Measurements from ENCODE around the gene KCTD7. TPM values are rescaled to one million over a fixed set of nuclear protein-coding genes. Genes with fewer than 3 reads are reported as not detected.
"Not testable (repeated sequence)": the region's sequence is repeated elsewhere in the genome, so short reads cannot be mapped to it uniquely, and the experiment has no call there.

KCTD7 gene
- polyA plus RNA-seq, 4 donors: 2.5 to 18.4 (median 3.8) TPM

DNA sequence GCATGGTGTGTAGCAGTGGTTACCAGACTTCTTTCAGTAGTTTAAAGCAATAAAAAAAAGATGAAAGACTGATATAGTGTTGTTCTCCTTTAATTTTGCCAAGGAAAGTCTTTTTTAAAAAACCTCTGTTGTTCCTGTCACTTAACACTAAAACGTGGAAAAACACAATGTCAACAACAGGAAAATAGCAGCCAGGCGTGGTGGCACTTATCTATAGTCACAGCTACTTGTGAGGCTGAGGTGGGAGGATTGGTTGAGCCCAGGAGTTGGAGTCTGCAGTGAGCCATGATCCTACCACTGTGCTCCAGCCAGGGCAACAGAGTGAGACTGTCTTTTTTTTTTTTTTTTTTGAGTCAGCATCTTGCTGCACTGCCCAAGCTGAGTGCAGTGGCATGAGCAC lies 42.8 kb downstream of the KCTD7 start:
- H3K27ac ChIP-seq (ENCODE audit: low read depth in 1 of 3, low read length in 2 of 3): peak overlapping the region in 1 of 3 donors; percentile 47
- not testable (repeated sequence) for H3K27me3 ChIP-seq (ENCODE audit: control insufficient read depth in 3 of 3, insufficient read depth in 3 of 3, low read length in 3 of 3); FAIRE-seq; DNase-seq; H3K4me3 ChIP-seq (ENCODE audit: low read depth in 1 of 3, low read length in 3 of 3); H3K9me3 ChIP-seq (ENCODE audit: control insufficient read depth in 2 of 2, insufficient read depth in 1 of 2, low read depth in 1 of 2, low read length in 1 of 2)
- 54 to 75% (median 71%) methylated on average over 2 of the region's 2 CpGs for WGBS, 3 donors
- peaks cover 0 to 41% (median 0%) of the 10 kb centered on the region in 3 donors for H3K4me1 ChIP-seq (ENCODE audit: control insufficient read depth in 3 of 3, insufficient read depth in 2 of 3, low read depth in 1 of 3, low read length in 2 of 3)
- peaks cover 0 to 20% (median 0%) of the 10 kb centered on the region in 3 donors for H3K36me3 ChIP-seq (ENCODE audit: control insufficient read depth in 3 of 3, insufficient read depth in 2 of 3, low read depth in 1 of 3, low read length in 3 of 3)

GRCh38 chr7:66672432-66673123 lies 43.9 kb downstream of the KCTD7 start:
- H3K9me3 ChIP-seq (ENCODE audit: control insufficient read depth in 2 of 2, insufficient read depth in 1 of 2, low read depth in 1 of 2, low read length in 1 of 2); H3K4me3 ChIP-seq (ENCODE audit: low read depth in 1 of 3, low read length in 3 of 3); DNase-seq; FAIRE-seq; H3K27me3 ChIP-seq (ENCODE audit: control insufficient read depth in 3 of 3, insufficient read depth in 3 of 3, low read length in 3 of 3): not testable (repeated sequence)
- Histone ChIP-seq H3K27ac (ENCODE audit: low read depth in 1 of 3, low read length in 2 of 3) (peak overlapping the region in 1 of 3 donors; percentile 80), H3K4me1 (ENCODE audit: control insufficient read depth in 3 of 3, insufficient read depth in 2 of 3, low read depth in 1 of 3, low read length in 2 of 3) (peaks cover 0 to 41% (median 0%) of the 10 kb centered on the region in 3 donors), H3K36me3 (ENCODE audit: control insufficient read depth in 3 of 3, insufficient read depth in 2 of 3, low read depth in 1 of 3, low read length in 3 of 3) (peaks cover 0 to 20% (median 0%) of the 10 kb centered on the region in 3 donors)
- 80 to 86% methylated on average over 1 to 2 of the region's 5 CpGs; no CpG with 5 or more reads in 1 of the 3 donors for WGBS, 3 donors

GRCh38 chr7:66673124-66673640 lies 44.5 kb downstream of the KCTD7 start:
- H3K27me3 ChIP-seq (ENCODE audit: control insufficient read depth in 3 of 3, insufficient read depth in 3 of 3, low read length in 3 of 3); H3K9me3 ChIP-seq (ENCODE audit: control insufficient read depth in 2 of 2, insufficient read depth in 1 of 2, low read depth in 1 of 2, low read length in 1 of 2); H3K4me3 ChIP-seq (ENCODE audit: low read depth in 1 of 3, low read length in 3 of 3); FAIRE-seq: not testable (repeated sequence)
- peak; percentile 32 to 91 for DNase-seq
- Histone ChIP-seq H3K36me3 (ENCODE audit: control insufficient read depth in 3 of 3, insufficient read depth in 2 of 3, low read depth in 1 of 3, low read length in 3 of 3) (peaks cover 0 to 19% (median 0%) of the 10 kb centered on the region in 3 donors), H3K4me1 (ENCODE audit: control insufficient read depth in 3 of 3, insufficient read depth in 2 of 3, low read depth in 1 of 3, low read length in 2 of 3) (peaks cover 0 to 41% (median 0%) of the 10 kb centered on the region in 3 donors), H3K27ac (ENCODE audit: low read depth in 1 of 3, low read length in 2 of 3) (peak overlapping the region in 1 of 3 donors; percentile 80)
- 12 to 53% (median 31%) methylated on average over 4 to 5 of the region's 7 CpGs for whole genome bisulfite sequencing, 3 donors

- Histone ChIP-seq H3K27ac (ENCODE audit: low read depth in 1 of 3, low read length in 2 of 3) (no peak overlapping the region), H3K4me3 (ENCODE audit: low read depth in 1 of 3, low read length in 3 of 3) (no peak overlapping the region), H3K36me3 (ENCODE audit: control insufficient read depth in 3 of 3, insufficient read depth in 2 of 3, low read depth in 1 of 3, low read length in 3 of 3) (peaks cover 0 to 14% (median 0%) of the 10 kb centered on the region in 3 donors), H3K27me3 (ENCODE audit: control insufficient read depth in 3 of 3, insufficient read depth in 3 of 3, low read length in 3 of 3) (no peaks in the 10 kb centered on the region), H3K4me1 (ENCODE audit: control insufficient read depth in 3 of 3, insufficient read depth in 2 of 3, low read depth in 1 of 3, low read length in 2 of 3) (peaks cover 0 to 12% (median 2%) of the 10 kb centered on the region in 3 donors), H3K9me3 (ENCODE audit: control insufficient read depth in 2 of 2, insufficient read depth in 1 of 2, low read depth in 1 of 2, low read length in 1 of 2) (no peaks in the 10 kb centered on the region)
- 88 to 100% (median 95%) methylated on average over 3 of the region's 3 CpGs for WGBS, 3 donors
- DNase-seq (no peak), FAIRE-seq (no peak)
Measured at GRCh38 chr7:66679633-66680244, 51.1 kb downstream of the KCTD7 start.

DNA sequence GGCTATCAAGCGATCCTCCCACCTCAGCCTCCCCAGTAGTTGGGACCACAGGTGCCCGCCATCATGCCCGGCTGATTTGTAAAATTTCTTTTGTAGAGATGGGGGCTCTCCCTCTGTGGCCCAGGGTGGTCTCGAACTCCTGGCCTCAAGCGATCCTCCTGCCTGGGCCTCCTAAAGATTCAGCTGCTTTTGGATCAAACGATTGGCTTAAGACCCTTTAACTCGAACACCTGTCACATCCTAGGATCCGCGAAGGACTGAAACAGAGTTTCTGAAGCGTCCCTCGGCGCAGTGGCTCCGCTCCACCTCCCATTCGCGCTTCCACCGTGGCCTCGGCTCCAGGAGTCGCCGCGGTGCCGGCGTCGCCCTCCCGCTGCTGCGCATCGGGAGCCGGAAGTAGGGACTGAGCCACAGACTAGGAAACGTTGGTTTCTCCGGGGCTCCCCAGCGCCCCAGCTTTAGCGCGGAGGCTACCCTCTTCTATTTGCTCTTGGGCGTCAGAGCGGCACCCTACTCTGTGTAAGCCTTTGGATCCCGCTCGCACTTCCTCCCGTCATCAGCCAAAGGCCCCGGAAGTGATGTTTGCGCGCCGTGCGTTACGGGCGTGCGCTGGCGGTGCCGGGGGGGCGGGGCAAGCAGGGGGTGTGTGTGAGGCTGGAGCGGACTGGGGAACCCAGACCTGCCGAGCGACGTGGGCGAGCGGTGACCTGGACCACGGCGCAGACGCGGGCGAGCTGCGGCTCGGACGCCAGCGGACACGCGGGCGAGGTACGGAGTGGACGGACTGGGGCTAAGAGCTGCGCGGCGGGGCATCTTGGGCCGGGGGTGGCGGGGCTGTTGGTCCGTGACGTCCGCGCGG lies 53.0 kb downstream of the KCTD7 start:
- H3K9me3 ChIP-seq (ENCODE audit: control insufficient read depth in 2 of 2, insufficient read depth in 1 of 2, low read depth in 1 of 2, low read length in 1 of 2): no peaks in the 10 kb centered on the region
- 2 to 3% (median 2%) methylated on average over 44 to 78 of the region's 78 CpGs for WGBS, 3 donors
- FAIRE-seq: no peak

DNA sequence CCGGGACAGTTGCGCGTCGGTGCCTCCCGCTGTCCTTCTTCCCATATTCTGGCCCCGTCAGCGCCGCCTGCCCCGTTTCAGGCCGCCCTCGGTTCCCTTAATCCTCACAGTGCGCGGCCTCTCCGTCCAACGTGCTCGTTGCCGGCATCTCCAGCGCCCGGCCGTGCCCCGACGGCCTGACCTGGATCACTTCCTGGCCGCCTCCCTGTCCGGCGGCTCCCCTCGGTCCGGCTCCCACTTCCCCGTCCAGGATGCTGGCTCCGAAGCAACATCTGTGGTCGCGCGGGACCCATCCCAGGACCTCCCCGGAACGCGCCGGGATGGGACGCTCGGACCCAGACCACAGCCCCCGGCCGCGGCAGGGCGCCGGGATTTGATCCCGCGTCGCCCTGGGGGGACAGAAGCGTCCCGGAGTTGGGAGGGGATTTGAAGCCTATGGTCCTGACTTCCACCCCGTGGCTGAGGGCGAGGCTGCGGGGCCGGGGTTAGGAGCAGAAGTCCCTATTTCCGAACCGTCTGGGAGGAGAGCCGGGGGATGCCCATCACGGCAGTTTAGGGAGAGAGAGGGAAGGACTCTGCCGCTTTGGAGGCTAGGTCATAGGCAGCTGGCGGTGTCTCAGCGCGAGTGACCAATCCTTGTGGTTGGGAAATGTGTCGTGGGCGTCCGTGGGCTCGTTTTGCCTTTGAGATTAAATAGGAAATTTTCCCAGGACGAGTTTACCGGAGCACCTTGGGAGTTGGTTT lies 53.8 kb downstream of the KCTD7 start:
- Histone ChIP-seq H3K36me3 (ENCODE audit: control insufficient read depth in 3 of 3, insufficient read depth in 2 of 3, low read depth in 1 of 3, low read length in 3 of 3) (peaks cover 0 to 8% (median 0%) of the 10 kb centered on the region in 3 donors), H3K27ac (ENCODE audit: low read depth in 1 of 3, low read length in 2 of 3) (peak overlapping the region; percentile 99 to 100 (median 100)), H3K4me3 (ENCODE audit: low read depth in 1 of 3, low read length in 3 of 3) (peak overlapping the region; percentile 58 to 99 (median 97)), H3K27me3 (ENCODE audit: control insufficient read depth in 3 of 3, insufficient read depth in 3 of 3, low read length in 3 of 3) (no peaks in the 10 kb centered on the region), H3K4me1 (ENCODE audit: control insufficient read depth in 3 of 3, insufficient read depth in 2 of 3, low read depth in 1 of 3, low read length in 2 of 3) (peaks cover 0 to 12% (median 2%) of the 10 kb centered on the region in 3 donors), H3K9me3 (ENCODE audit: control insufficient read depth in 2 of 2, insufficient read depth in 1 of 2, low read depth in 1 of 2, low read length in 1 of 2) (no peaks in the 10 kb centered on the region)
- DNase-seq (peak in 1 of 2 donors; percentile 34), FAIRE-seq (no peak)
- WGBS, 3 donors: 2 to 4% (median 3%) methylated on average over 61 to 66 of the region's 66 CpGs

More for the DNA sequence above, 53.0 kb downstream of the KCTD7 start:
- peaks cover 0 to 8% (median 0%) of the 10 kb centered on the region in 3 donors for H3K36me3 ChIP-seq (ENCODE audit: control insufficient read depth in 3 of 3, insufficient read depth in 2 of 3, low read depth in 1 of 3, low read length in 3 of 3)
- peaks cover 0 to 12% (median 2%) of the 10 kb centered on the region in 3 donors for H3K4me1 ChIP-seq (ENCODE audit: control insufficient read depth in 3 of 3, insufficient read depth in 2 of 3, low read depth in 1 of 3, low read length in 2 of 3)
- no peaks in the 10 kb centered on the region for H3K27me3 ChIP-seq (ENCODE audit: control insufficient read depth in 3 of 3, insufficient read depth in 3 of 3, low read length in 3 of 3)
- peak overlapping the region; percentile 58 to 99 (median 97) for H3K4me3 ChIP-seq (ENCODE audit: low read depth in 1 of 3, low read length in 3 of 3)
- H3K27ac ChIP-seq (ENCODE audit: low read depth in 1 of 3, low read length in 2 of 3): peak overlapping the region; percentile 99 to 100 (median 100)
- DNase-seq: peak; percentile 97 to 98

- not testable (repeated sequence) for H3K27ac ChIP-seq (ENCODE audit: low read depth in 1 of 3, low read length in 2 of 3); H3K9me3 ChIP-seq (ENCODE audit: control insufficient read depth in 2 of 2, insufficient read depth in 1 of 2, low read depth in 1 of 2, low read length in 1 of 2); DNase-seq; H3K36me3 ChIP-seq (ENCODE audit: control insufficient read depth in 3 of 3, insufficient read depth in 2 of 3, low read depth in 1 of 3, low read length in 3 of 3); H3K27me3 ChIP-seq (ENCODE audit: control insufficient read depth in 3 of 3, insufficient read depth in 3 of 3, low read length in 3 of 3); FAIRE-seq
- peaks cover 0 to 12% (median 2%) of the 10 kb centered on the region in 3 donors for H3K4me1 ChIP-seq (ENCODE audit: control insufficient read depth in 3 of 3, insufficient read depth in 2 of 3, low read depth in 1 of 3, low read length in 2 of 3)
- peak overlapping the region in 2 of 3 donors; percentile 97 to 99 for H3K4me3 ChIP-seq (ENCODE audit: low read depth in 1 of 3, low read length in 3 of 3)
- 76 to 85% (median 82%) methylated on average over 10 of the region's 10 CpGs for WGBS, 3 donors
Measured at GRCh38 chr7:66683094-66683769, 54.6 kb downstream of the KCTD7 start.
